Spleen (tissue), 11 donors: Measurements from ENCODE around the gene HESX1. TPM values are rescaled to one million over a fixed set of nuclear protein-coding genes. Genes with fewer than 3 reads are reported as not detected.

Experiments
- DNase-seq: peaks from one replicate; pipeline ENCODE4 v3.0.0-alpha.2; 2020
- H3K27ac ChIP-seq, 8 donors: fragments of 200-600 bp; sonication (generic) in 7 of 8; 1 replicate in 4 of 8; 2 replicates in 4 of 8; pipeline versions ENCODE4 v1.5.0 to v1.8.0; 2016 to 2021; ENCODE audit warnings: inconsistent platforms in 4 of 8, mild to moderate bottlenecking in 4 of 8, moderate library complexity in 1 of 8
- H3K27me3 ChIP-seq, 7 donors: fragments of 200-600 bp; sonication (generic) in 6 of 7; replicated peaks in 1 of 7; 1 replicate in 4 of 7; 2 replicates in 3 of 7; pipeline versions ENCODE4 v1.5.0 to v1.8.0; 2016 to 2021; ENCODE audit warnings: inconsistent platforms in 3 of 7, mild to moderate bottlenecking in 1 of 7
- H3K36me3 ChIP-seq, 6 donors: fragments of 200-600 bp; sonication (generic) in 5 of 6; 1 replicate in 4 of 6; 2 replicates in 2 of 6; pipeline versions ENCODE4 v1.5.0 to v1.8.0; 2016 to 2021; ENCODE audit warnings: inconsistent platforms in 2 of 6
- H3K4me1 ChIP-seq, 6 donors: fragments of 200-600 bp; sonication (generic) in 5 of 6; 1 replicate in 3 of 6; 2 replicates in 3 of 6; pipeline versions ENCODE4 v1.5.0 to v1.8.0; 2016 to 2021; ENCODE audit warnings: inconsistent platforms in 3 of 6
- H3K4me3 ChIP-seq, 8 donors: fragments of 200-600 bp; sonication (generic) in 7 of 8; 1 replicate in 4 of 8; 2 replicates in 4 of 8; pipeline versions ENCODE4 v1.5.0 to v1.8.0; 2016 to 2021; ENCODE audit warnings: inconsistent platforms in 4 of 8, mild to moderate bottlenecking in 4 of 8, moderate library complexity in 2 of 8
- H3K9me3 ChIP-seq, 8 donors: fragments of 200-600 bp; sonication (generic) in 7 of 8; 1 replicate in 4 of 8; 2 replicates in 4 of 8; pipeline versions ENCODE4 v1.5.0 to v1.8.0; 2016 to 2021; ENCODE audit warnings: inconsistent platforms in 4 of 8
- CTCF ChIP-seq, 11 experiments: fragments of 200-600 bp in 7 of 11; fragments of 450-650 bp in 4 of 11; sonication (generic) in 4 of 11; IDR thresholded peaks in 8 of 11; conservative IDR thresholded peaks in 3 of 11; 1 replicate in 7 of 11; 2 replicates in 4 of 11; pipeline versions ENCODE4 v1.4.0 to v1.8.0; 2016 to 2021; ENCODE audit warnings: antibody characterized with exemption in 11 of 11, inconsistent platforms in 4 of 11, mild to moderate bottlenecking in 1 of 11
- POLR2A ChIP-seq, 3 donors: fragments of 450-650 bp; IDR thresholded peaks; one replicate each; pipeline ENCODE4 v1.5.1; 2017; ENCODE audit warnings: antibody characterized with exemption in 3 of 3, mild to moderate bottlenecking in 1 of 3
- POLR2AphosphoS5 ChIP-seq, 3 donors: sonication (generic); formaldehyde crosslinking; IDR thresholded peaks; one replicate each; pipeline ENCODE4 v1.5.1; 2017; ENCODE audit warnings: antibody characterized with exemption in 3 of 3
- WGBS, 5 donors: extraction: QIAGEN DNeasy Blood & Tissue Kit in 3 of 5; methylation state at CpG; one replicate each; pipeline versions ENCODE4 v1.1.5 to v1.1.7; 2013 to 2018; 5-methylcytosine and 5-hydroxymethylcytosine counted together
- intact Hi-C: fragments of 100-400 bp; cut with DNase I; formaldehyde crosslinking; loops from one replicate; pipeline ENCODE4 v1.15.0; 2023; ENCODE audit warnings: low total_unique reads
- polyA plus RNA-seq, 3 donors: library from polyadenylated mRNA; stranded (reverse); fragments of 200-250 nt; gene quantifications; one replicate each; pipeline ENCODE4 v1.2.1, GENCODE V29; 2013
- total RNA-seq, 7 donors: library from RNA; depleted of rRNA in 3 of 7; stranded (reverse); fragments of >200 nt in 3 of 7; fragmentation: NEBNext Ultra II Directional in 4 of 7; extraction: Animal tissue kit (Norgen Biotek cat#: 25700) in 4 of 7; gene quantifications; one replicate each; pipeline versions ENCODE4 v1.1.0 to v1.2.1, GENCODE V29; 2016 to 2021
- donor health status: healthy with polysubstance abuse.
- donor health status: DM: no; HTN: no; CAD: no; lungs with moderate emphysema.
- donor health status: DM: no; HTN: no; CAD: no.
- donor health status: Bipolar disorder and iron deficiency.
- donor health status: healthy.
- donor health status: DM: no; HTN: no; CAD: no.
- donor health status: DM: yes; HTN: yes; CAD: no.

The HESX1 gene
- total and polyA plus RNA-seq, 10 donors, result 0.70 to 3.4 (median 1.8) TPM; not detected in 2

GRCh38 chr3:57164217-57164656 is 35.5 kb downstream of the HESX1 start:
- intact Hi-C loops, result no loop called here
- no peak for DNase-seq
- 3 to 11% (median 5%) methylated on average over 25 to 30 of the region's 30 CpGs for WGBS, 5 donors
- Histone ChIP-seq H3K27me3 (peaks cover 0 to 97% (median 17%) of the 10 kb centered on the region in 7 donors), H3K36me3 (no peaks in the 10 kb centered on the region), H3K4me1 (peaks cover 7 to 54% (median 29%) of the 10 kb centered on the region in 6 donors), H3K9me3 (no peaks in the 10 kb centered on the region), H3K27ac (peak overlapping the region in 3 of 8 donors; percentile 22 to 58 (median 28)), H3K4me3 (peak overlapping the region; percentile 71 to 85 (median 77))
- TF ChIP-seq CTCF (IDR thresholded peaks at IDR 0.05 in 8 of 11, conservative IDR thresholded peaks at IDR 0.05 in 3 of 11) (no peak), POLR2A (IDR thresholded peaks at IDR 0.05) (no peak), POLR2AphosphoS5 (IDR thresholded peaks at IDR 0.05) (no peak)

GRCh38 chr3:57163751-57164150 is 36.0 kb downstream of the HESX1 start:
- 18 to 35% (median 31%) methylated on average over 6 to 8 of the region's 8 CpGs for WGBS, 5 donors
- no peak for DNase-seq
- Histone ChIP-seq H3K4me3 (peak overlapping the region in 7 of 8 donors; percentile 71 to 85 (median 77)), H3K27me3 (peaks cover 0 to 95% (median 17%) of the 10 kb centered on the region in 7 donors), H3K9me3 (no peaks in the 10 kb centered on the region), H3K27ac (peak overlapping the region in 2 of 8 donors; percentile 22 to 58), H3K4me1 (peaks cover 11 to 58% (median 34%) of the 10 kb centered on the region in 6 donors), H3K36me3 (no peaks in the 10 kb centered on the region)
- intact Hi-C loops, result no loop called here
- TF ChIP-seq POLR2A (IDR thresholded peaks at IDR 0.05) (no peak), CTCF (IDR thresholded peaks at IDR 0.05 in 8 of 11, conservative IDR thresholded peaks at IDR 0.05 in 3 of 11) (no peak), POLR2AphosphoS5 (IDR thresholded peaks at IDR 0.05) (no peak)

GRCh38 chr3:57161915-57162314 is 37.9 kb downstream of the HESX1 start:
- no peak overlapping the region for H3K27ac ChIP-seq
- H3K36me3 ChIP-seq, result no peaks in the 10 kb centered on the region
- intact Hi-C loops, result no loop called here
- peaks cover 12 to 63% (median 39%) of the 10 kb centered on the region in 6 donors for H3K4me1 ChIP-seq
- no peak for DNase-seq
- H3K4me3 ChIP-seq, result no peak overlapping the region
- peaks cover 0 to 85% (median 17%) of the 10 kb centered on the region in 7 donors for H3K27me3 ChIP-seq
- no peak for TF ChIP-seq POLR2A (IDR thresholded peaks at IDR 0.05)
- WGBS, 5 donors, result 29 to 62% (median 52%) methylated on average over 1 of the region's 1 CpG
- no peaks in the 10 kb centered on the region for H3K9me3 ChIP-seq

- peaks cover 12 to 62% (median 39%) of the 10 kb centered on the region in 6 donors for H3K4me1 ChIP-seq
- 51 to 57% (median 53%) methylated on average over 5 of the region's 5 CpGs for WGBS, 5 donors
- no peak for TF ChIP-seq POLR2A (IDR thresholded peaks at IDR 0.05)
- no peak for TF ChIP-seq CTCF (IDR thresholded peaks at IDR 0.05 in 8 of 11, conservative IDR thresholded peaks at IDR 0.05 in 3 of 11)
- no peak for TF ChIP-seq POLR2AphosphoS5 (IDR thresholded peaks at IDR 0.05)
- H3K27ac ChIP-seq, result peak overlapping the region in 5 of 8 donors; percentile 6 to 56 (median 34)
- intact Hi-C loops, result no loop called here
- H3K36me3 ChIP-seq, result no peaks in the 10 kb centered on the region
- no peak overlapping the region for H3K4me3 ChIP-seq
- DNase-seq, result no peak
- no peaks in the 10 kb centered on the region for H3K9me3 ChIP-seq
- peaks cover 0 to 82% (median 17%) of the 10 kb centered on the region in 7 donors for H3K27me3 ChIP-seq
Measured at GRCh38 chr3:57160765-57161538, 38.8 kb downstream of the HESX1 start.
